ENCODE measurements around the gene DTD1.

DTD1 gene

DNA sequence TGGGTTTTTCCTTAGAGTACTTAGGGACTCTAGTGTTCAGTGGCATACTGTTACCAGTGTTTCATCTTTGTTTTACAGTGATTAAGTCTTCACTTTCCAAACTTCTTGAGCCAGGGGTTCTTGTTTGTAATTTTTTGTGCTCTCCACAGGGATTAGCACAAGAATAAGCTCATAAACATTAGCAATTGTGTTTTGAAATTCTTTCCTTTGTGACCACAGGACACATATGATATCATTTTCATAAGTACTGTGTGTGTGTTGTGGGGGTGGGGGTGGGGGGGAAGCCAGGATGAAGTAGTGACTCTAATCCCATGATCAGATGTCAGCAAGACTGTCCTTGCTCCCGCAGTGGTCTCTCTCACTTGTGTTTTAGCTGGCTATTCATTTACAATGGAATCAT is 124.3 kb downstream of the DTD1 start:
- in situ Hi-C loops (cut with MboI; ENCODE audit: low pct_unique_long_range_greater_than_20kb, low sequenced_read_pairs, unreplicated experiment): no loop called here
- TF ChIP-seq, protein P1, sequence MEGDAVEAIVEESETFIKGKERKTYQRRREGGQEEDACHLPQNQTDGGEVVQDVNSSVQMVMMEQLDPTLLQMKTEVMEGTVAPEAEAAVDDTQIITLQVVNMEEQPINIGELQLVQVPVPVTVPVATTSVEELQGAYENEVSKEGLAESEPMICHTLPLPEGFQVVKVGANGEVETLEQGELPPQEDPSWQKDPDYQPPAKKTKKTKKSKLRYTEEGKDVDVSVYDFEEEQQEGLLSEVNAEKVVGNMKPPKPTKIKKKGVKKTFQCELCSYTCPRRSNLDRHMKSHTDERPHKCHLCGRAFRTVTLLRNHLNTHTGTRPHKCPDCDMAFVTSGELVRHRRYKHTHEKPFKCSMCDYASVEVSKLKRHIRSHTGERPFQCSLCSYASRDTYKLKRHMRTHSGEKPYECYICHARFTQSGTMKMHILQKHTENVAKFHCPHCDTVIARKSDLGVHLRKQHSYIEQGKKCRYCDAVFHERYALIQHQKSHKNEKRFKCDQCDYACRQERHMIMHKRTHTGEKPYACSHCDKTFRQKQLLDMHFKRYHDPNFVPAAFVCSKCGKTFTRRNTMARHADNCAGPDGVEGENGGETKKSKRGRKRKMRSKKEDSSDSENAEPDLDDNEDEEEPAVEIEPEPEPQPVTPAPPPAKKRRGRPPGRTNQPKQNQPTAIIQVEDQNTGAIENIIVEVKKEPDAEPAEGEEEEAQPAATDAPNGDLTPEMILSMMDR (IDR thresholded peaks at IDR 0.05; ENCODE audit: extremely low read depth, insufficient read depth, missing control alignments): no peak
- no peak for DNase-seq (ENCODE audit: low spot score)

DNA sequence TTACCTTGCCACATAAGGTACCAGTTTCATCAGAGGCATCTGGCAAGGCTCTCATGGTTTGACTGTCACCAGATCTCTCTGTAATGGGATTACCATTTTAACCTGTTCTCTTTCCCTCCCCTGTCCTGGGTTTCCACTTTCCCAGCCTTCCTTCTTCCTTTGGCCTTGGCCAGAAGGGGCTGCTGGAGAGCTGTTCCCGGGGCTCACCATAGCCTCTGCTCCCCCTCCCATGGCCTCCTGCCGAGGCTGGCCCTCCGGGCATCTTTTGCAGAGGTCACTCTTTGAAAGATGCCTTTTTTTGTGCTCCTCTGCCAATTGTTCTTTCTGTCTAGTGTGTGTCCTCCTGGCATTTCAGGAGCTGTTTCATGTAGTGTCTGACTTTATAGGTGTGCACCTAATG is 125.0 kb downstream of the DTD1 start:
- TF ChIP-seq, protein P1 (IDR thresholded peaks at IDR 0.05; ENCODE audit: extremely low read depth, insufficient read depth, missing control alignments): no peak
- no peak for DNase-seq (ENCODE audit: low spot score)
- in situ Hi-C loops (cut with MboI; ENCODE audit: low pct_unique_long_range_greater_than_20kb, low sequenced_read_pairs, unreplicated experiment): no loop called here

DNA sequence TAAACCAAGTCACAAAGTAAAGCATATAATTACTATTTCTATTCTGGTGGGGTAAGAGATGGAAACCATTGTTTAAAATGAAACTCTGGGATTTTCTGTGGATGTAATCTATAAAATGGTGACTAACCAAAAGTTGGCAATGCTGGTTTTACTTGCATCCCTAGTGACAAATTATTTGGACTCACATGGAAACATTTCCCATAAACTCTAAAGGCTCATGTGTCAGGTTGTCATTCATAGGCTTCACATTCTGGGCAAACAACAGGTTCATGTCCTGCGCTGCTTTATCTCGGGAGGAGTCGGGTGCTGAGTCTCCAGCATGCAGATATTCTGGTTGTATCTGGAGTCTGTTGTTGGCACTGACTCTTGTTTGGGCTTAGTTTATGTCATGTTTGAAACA is 127.7 kb downstream of the DTD1 start:
- in situ Hi-C loops (cut with MboI; ENCODE audit: low pct_unique_long_range_greater_than_20kb, low sequenced_read_pairs, unreplicated experiment): no loop called here

DNA sequence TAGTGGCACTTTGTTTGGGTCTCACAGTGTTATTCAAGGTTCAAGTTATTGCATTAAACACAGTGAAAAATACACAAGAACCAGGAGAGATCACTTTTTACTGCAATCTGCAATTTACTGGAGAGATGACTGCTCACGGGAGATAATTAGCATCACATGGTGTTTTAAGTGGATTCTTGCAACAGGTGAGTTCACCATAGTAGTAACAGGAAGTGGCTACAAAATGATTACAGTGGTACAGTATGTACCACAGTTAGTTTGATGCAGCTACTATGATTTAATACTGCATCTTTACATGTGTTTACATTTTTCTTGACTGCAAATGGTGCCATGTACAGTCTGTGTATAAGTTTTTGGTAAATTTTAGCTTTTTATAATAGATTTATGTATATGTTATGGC is 129.2 kb downstream of the DTD1 start:
- DNase-seq (ENCODE audit: low spot score): no peak
- in situ Hi-C loops (cut with MboI; ENCODE audit: low pct_unique_long_range_greater_than_20kb, low sequenced_read_pairs, unreplicated experiment): no loop called here
- TF ChIP-seq, protein P1 (IDR thresholded peaks at IDR 0.05; ENCODE audit: extremely low read depth, insufficient read depth, missing control alignments): no peak

More for the DNA sequence above, 127.7 kb downstream of the DTD1 start:
- no peak for DNase-seq (ENCODE audit: low spot score)
- TF ChIP-seq, protein P1 (IDR thresholded peaks at IDR 0.05; ENCODE audit: extremely low read depth, insufficient read depth, missing control alignments): no peak

DNA sequence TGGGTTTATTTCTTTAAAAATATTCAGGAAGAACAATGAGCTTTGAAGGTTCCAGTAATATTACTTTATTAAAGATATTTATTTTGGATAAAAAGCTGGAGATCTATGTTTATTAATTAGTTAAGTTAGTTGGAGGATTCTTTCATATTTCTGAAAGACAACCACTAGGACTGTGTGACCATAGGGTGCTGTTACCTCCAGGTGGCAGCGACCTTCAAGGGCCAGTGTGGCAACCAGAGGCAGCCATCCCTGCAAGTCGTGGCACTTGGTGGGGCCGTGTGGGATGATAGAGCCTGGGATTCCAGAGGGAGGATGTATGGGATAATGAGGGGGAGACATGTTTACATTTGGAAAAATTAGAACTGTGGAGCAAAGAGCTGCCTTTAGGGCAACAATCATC is 130.3 kb downstream of the DTD1 start:
- no peak for DNase-seq (ENCODE audit: low spot score)
- TF ChIP-seq, protein P1 (IDR thresholded peaks at IDR 0.05; ENCODE audit: extremely low read depth, insufficient read depth, missing control alignments): no peak
- in situ Hi-C loops (cut with MboI; ENCODE audit: low pct_unique_long_range_greater_than_20kb, low sequenced_read_pairs, unreplicated experiment): no loop called here

DNA sequence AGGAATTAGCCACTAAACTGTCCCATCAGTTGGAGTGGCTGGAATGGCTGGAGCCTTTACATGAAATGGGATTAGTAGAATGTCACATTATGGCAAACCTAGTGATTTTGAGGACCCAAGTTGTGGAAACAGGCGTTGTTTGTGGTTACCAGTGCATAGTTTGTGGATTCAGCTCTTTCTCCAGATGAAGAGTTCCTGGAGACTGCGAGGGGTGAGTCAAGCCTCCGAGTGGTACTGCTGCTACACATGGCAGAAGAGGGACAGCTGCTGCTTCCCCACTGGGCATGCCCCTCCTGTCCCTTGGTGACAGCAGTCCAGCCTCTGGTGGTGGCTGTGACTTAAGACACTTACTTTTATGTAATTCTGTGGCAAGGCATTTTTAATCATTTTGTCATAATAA is 131.6 kb downstream of the DTD1 start:
- TF ChIP-seq, protein P1 (IDR thresholded peaks at IDR 0.05; ENCODE audit: extremely low read depth, insufficient read depth, missing control alignments): no peak
- DNase-seq (ENCODE audit: low spot score): no peak
- in situ Hi-C loops (cut with MboI; ENCODE audit: low pct_unique_long_range_greater_than_20kb, low sequenced_read_pairs, unreplicated experiment): no loop called here

DNA sequence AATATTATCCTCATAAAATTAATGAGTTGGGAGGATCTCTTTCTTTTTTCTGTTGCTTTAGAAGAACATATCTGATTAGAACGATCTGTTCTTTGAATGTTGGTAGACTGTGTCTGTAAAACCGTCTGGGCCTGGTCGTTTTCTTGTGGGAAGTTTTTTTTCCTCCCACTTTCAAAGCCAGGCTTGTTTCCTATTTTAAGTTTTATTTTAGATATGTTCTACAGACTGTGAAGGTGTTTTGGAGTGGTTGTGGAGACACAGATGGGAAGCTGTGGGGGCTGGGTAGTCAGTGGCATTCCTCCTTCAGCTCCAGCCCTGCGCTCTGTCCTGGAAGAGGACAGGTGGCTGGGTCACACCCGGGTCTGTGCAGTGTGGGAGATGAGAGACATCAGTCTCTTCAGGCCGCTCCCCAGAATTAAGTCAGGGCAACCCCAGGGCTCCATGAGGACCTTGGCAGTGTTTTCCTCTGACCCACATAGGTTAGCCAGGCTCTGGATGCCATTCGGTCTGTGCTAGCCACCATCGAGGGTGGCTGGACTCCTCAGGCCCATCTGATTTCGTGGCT is 133.8 kb downstream of the DTD1 start:
- TF ChIP-seq, protein P1 (IDR thresholded peaks at IDR 0.05; ENCODE audit: extremely low read depth, insufficient read depth, missing control alignments): no peak
- DNase-seq (ENCODE audit: low spot score): no peak
- in situ Hi-C loops (cut with MboI; ENCODE audit: low pct_unique_long_range_greater_than_20kb, low sequenced_read_pairs, unreplicated experiment): no loop called here
